HFF-Myc (cell line): Measurements from ENCODE around the gene SYN1.

Experiments
- DNase-seq: peaks from one replicate; pipeline ENCODE4 v3.0.0-alpha.2; 2011; ENCODE audit warnings: low read depth; ENCODE audit errors: extremely low read depth
- H3K4me3 ChIP-seq: replicated peaks from 2 replicates; pipeline ENCODE4 v1.5.1; 2011; ENCODE audit warnings: low read depth, mild to moderate bottlenecking, control low read depth, low read length
- TF ChIP-seq, protein P1 (sequence below): IDR thresholded peaks from 2 replicates; pipeline ENCODE4 v1.5.1; 2012; ENCODE audit warnings: mild to moderate bottlenecking, low read depth, low read length, control low read depth; ENCODE audit errors: missing control alignments

Gene SYN1

DNA sequence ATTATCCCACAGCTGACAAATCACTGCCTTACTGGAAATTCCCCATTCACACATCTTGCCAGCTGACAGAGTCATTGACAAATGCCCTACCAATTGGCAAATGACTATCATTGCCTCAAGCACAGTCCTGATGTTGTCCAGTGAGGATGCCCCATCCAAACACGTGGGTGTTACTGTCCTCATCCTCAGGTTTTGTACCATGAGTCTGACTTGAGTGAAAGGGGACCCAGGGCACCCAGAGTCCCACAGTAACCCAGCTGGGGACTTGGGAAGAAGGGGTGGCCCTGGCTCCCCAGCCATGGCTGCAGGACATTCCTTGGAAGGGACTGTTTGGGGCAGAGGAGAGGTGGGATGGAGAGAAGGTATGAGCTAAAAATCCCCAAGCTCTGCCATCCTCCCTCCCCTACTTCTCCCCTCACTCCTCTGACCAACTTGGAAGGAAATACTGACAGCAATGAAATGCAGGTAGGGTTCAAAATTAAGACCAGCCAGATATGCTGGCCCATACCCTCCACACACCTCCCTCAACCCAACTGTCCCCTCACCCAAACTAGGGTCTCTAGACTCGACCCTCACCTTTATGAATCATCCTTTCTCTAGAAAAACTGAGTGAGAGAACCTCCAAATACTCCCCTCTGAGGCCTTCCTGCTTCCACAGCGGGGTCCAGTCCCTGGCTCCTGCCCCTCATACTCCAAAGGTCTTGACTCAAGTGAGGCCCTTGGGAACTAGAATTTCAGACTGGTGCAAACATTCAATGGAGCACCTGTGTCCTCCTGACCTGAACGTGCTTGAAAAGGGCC, 32.4 kb downstream of the SYN1 start:
- H3K4me3 ChIP-seq: no peak overlapping the region
- DNase-seq: no peak
- TF ChIP-seq, protein P1, sequence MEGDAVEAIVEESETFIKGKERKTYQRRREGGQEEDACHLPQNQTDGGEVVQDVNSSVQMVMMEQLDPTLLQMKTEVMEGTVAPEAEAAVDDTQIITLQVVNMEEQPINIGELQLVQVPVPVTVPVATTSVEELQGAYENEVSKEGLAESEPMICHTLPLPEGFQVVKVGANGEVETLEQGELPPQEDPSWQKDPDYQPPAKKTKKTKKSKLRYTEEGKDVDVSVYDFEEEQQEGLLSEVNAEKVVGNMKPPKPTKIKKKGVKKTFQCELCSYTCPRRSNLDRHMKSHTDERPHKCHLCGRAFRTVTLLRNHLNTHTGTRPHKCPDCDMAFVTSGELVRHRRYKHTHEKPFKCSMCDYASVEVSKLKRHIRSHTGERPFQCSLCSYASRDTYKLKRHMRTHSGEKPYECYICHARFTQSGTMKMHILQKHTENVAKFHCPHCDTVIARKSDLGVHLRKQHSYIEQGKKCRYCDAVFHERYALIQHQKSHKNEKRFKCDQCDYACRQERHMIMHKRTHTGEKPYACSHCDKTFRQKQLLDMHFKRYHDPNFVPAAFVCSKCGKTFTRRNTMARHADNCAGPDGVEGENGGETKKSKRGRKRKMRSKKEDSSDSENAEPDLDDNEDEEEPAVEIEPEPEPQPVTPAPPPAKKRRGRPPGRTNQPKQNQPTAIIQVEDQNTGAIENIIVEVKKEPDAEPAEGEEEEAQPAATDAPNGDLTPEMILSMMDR: no peak

DNA sequence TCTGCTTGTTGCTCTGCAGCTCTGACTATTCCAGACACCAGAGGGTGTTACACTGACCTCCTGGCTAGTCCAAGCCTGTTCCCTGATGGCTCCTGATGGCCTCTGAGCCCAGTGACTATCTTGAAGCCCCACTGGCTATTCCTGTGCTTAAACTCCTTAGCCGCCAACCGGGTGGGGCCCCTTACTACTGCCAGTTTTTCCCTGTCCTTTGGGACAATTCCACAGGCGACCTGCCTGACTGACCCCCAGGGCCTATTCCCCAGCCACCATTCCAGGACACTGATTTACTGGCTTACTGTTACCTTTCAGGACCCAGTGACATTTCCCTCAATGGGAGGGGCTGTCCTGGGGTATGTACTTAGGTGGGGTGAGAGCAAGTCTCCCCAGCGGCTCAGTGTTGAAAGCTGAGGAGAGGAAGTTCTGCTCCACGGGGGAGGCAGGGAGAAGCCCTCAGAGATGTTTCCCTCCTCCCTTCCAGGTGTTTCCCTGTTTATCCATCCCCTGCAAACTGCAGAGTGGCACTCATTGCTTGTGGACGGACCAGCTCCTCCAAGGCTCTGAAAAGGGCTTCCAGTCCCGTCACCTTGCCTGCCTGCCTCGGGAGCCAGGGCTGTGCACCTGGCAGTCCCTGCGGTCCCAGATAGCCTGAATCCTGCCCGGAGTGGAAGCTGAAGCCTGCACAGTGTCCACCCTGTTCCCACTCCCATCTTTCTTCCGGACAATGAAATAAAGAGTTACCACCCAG, 33.4 kb downstream of the SYN1 start:
- TF ChIP-seq, protein P1: no peak
- no peak for DNase-seq
- H3K4me3 ChIP-seq: no peak overlapping the region

DNA sequence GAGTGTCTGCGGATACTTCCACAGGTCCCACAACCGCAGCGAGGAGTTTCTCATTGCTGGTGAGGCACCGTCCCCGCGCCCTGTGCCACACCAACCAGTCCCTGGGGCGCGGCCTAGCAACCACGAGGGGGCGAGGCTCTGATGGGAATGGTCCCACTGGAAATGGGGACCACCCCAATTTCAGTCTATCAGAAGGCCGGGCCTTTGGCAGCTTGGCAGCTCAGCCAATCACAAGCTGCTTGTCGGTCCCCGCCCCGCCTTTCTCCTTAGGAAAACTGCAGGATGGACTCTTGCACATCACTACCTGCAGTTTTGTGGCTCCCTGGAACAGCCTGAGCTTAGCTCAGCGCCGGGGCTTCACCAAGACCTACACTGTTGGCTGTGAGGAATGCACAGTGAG, 34.4 kb downstream of the SYN1 start:
- TF ChIP-seq, protein P1: no peak
- H3K4me3 ChIP-seq: peak overlapping the region; percentile 11

DNA sequence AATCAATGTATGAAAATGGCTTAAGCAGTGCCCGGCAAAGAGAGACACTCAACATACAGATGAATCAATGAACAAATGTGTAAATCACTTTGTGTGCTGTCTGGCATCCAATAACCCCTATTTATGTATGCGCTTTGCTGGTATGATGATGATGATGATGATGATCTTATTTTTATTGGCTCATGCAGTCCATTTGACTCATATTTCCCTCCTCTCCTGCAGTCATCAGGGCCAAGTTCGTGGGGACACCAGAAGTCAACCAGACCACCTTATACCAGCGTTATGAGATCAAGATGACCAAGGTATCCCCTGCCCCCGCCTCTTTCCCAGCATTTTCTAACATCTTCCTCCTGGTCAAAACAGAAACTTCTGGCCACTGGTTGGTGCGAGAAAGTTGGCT, 34.9 kb downstream of the SYN1 start:
- peak overlapping the region; percentile 64 for H3K4me3 ChIP-seq
- TF ChIP-seq, protein P1: no peak
- DNase-seq: no peak

More for the DNA sequence above, 34.4 kb downstream of the SYN1 start:
- no peak for DNase-seq

DNA sequence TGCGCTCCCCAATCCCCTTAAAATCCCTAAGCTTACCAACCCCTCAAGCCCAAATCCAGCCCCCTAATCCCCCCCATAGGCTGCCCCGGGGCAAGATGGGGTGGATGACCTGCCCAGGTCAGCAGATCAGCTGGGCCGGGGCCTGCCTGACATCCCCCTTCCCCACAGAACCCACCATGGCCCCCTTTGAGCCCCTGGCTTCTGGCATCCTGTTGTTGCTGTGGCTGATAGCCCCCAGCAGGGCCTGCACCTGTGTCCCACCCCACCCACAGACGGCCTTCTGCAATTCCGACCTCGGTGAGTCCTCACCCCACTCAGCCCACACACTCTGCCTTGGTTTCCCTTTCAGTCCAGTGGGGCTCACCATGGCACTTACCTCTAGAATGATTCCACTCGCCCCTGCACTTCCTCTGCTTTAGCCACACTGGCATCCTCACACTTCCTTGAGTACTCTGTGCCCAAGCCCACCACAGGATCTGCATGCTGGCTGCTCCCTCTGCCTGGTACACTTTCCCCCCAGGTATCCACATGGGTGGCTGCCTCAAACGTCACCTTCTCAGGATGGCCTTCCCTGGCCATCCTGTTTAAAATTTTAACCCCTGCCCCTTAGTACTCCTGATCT, 36.3 kb downstream of the SYN1 start:
- peak overlapping the region; percentile 64 for H3K4me3 ChIP-seq
- DNase-seq: no peak
- TF ChIP-seq, protein P1: no peak

DNA sequence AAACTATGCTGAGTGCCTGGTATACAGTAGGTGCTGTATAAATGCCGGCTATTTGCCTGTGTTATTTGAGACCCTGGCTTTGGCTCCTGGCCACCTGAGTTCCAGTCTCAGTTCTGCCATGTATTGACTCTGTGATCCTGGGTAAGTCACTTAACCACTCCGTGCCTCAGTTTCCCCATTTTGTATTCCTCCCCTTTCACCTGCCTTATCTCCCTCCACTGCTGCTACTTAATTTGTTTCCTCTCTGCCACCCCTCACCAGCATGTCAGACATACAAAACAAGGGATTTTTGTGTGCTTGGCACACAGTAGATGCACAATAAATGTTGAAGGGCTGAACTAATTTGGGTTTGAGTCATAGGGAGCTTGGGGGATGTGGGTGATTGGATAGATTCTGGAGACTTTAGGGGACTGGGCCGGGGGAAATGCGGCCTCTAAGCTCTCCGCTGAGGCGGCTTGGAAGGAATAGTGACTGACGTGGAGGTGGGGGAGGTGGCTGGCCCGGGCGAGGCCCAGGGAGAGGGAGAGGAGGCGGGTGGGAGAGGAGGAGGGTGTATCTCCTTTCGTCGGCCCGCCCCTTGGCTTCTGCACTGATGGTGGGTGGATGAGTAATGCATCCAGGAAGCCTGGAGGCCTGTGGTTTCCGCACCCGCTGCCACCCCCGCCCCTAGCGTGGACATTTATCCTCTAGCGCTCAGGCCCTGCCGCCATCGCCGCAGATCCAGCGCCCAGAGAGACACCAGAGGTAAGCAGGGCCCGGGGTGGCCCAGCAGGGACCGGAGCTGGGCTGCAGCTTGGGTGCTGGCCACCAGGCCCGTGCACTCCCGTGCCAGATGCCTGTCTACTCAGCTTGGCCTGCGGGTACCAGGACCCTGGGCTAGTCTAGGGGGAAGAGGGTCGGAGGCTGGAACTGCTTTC, 37.7 kb downstream of the SYN1 start, which contains the start of gene TIMP1:
Gene TIMP1 (plus strand): TSS at position 706 of the 917 bp plus-strand sequence. CDS start 980 bp downstream, outside the sequence.
- peak within 1 kb of the TSS; percentile 64 for H3K4me3 ChIP-seq
- DNase-seq: peak; percentile 66
- TF ChIP-seq, protein P1: no peak
